CD4-positive, alpha-beta T cell treated with Interleukin-17A for 4 hours (primary cell): ENCODE measurements around the gene MGLL.

ENCODE experiments used
- DNase-seq: peaks from one replicate; pipeline ENCODE4 v3.0.0-alpha.2; 2020; ENCODE audit warnings: mixed read lengths

The MGLL gene

DNA sequence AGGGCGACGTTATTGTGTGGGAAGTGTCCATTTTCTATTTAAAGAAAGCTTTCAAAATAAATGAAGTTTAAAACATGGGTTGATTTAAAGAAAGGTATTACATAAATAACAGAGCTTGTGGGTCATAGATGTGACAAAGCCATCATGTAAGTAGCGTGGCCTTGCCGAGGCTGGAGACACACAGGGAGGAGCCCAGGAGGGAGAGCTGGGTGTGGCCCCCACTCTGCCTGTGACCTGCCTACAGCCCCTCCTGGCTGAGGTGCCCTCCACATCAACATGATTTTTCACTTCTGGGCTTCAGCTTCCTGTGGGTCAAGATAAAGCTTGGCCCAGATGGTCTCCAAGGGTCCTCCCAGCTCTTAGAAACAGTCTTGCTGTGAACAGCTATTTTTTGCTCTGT lies 12.5 kb upstream of the MGLL start:
- DNase-seq: no peak

DNA sequence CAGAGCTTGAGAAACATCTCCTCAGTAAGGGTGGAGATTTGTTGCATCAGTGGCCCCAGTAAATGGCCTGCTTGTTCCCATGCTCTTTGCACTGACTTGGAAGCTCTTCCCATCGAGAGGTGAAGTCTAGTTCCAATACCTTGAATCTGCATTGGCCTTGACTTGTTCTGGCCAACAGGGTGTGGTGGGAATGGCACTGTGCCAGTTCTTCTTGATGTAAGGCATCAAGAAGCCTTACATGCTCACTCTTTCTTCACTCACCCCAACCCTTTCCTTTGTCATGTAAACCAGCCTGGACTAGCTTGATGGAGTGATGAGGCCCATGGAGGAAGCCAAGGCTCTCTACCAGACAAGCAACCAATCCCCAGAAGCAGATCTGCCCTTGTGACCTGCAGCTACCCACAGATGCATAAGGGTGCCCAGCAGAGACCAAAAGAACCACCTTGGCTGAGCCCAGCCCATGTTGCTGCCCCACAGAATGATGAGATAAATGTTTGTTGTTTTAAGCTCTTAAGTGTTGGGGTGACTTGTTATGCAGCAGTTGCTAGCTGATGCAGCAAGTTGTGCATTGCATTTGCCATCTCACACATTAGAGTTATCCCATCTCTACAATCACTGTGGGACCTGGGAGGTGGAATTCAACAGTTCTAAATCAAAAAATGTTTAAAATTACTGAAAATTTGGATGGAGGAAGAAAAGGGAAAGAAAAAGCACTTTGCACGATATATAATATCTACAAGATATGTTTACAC lies 11.1 kb upstream of the MGLL start:
- DNase-seq: no peak

DNA sequence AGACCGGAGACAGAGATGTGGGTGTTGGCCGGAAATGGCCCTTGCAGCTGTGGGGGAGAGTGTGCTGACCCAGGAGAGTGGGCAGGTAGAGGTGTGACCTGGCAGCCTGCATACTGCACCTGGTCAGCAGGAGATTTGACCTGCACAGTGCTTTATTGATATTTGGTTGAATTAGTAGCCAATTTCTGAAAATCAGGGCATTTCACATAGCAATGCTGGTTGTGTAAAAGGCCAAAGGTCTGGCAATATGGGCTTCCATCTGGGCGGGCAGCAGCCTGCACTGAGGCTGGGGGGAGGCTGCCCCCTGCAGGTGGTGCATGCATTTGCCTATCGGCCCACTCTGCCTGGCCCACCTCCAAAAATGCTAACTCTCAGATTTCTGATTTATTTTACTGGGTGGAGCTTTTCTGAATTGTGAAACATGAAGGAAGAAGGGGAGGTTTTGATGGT lies 9.4 kb upstream of the MGLL start:
- DNase-seq: peak; percentile 26

DNA sequence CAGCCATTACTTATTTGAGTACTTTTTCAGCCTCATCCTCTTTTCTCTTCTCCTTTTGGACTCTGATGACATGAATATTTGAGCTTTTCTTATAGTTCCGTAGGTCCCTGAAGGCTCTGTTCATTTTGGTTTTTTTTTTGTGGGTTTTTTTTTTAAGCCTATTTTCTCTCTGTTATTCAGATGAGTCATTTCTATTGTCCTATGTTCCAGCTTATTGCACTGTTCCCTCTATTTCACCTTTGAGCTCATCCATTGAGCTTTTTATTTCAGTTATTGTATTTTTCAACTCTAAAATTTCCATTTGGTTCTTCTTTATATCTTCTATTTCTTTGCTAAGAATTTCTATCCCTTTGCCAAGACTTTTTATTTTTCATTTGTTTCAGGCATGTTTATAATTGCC lies 7.2 kb upstream of the MGLL start:
- no peak for DNase-seq

DNA sequence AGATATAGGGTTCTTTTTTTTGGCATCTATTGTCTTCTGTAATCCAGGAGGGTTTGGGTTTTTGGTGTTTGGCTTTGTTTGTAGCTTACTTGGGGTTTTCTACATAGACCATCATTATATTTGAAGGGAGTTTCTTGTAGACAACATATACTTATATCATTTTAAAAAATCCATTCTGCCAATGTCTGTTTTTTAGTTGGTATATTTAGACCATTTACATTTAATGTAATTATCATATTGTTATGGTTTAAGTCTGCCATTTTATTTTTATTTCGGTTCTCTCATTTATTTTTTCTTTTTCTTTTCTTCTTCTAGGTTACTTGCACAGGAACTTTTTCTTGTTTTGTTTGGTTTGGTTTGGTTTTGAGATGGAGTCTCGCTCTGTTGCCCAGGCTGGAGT lies 5.5 kb upstream of the MGLL start:
- no peak for DNase-seq

DNA sequence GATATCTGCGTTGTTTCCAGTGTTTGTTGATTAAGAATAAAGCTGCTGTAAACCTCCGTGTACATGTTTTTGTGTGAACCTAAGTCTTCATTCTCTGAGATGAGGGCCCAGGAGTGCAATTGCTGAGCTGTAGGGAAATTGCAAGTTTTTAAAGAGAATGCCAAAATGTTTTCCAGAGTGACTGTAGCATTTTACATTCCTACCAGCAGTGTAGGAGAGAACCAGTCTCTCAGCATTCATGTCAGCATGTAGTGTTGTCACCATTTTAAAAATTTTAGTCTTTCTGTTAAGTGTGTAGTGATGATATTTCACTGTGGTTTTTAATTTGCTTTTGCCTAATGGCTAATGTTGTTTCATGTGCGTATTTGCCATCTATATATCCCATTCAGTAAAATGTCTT lies 3.4 kb upstream of the MGLL start:
- no peak for DNase-seq

DNA sequence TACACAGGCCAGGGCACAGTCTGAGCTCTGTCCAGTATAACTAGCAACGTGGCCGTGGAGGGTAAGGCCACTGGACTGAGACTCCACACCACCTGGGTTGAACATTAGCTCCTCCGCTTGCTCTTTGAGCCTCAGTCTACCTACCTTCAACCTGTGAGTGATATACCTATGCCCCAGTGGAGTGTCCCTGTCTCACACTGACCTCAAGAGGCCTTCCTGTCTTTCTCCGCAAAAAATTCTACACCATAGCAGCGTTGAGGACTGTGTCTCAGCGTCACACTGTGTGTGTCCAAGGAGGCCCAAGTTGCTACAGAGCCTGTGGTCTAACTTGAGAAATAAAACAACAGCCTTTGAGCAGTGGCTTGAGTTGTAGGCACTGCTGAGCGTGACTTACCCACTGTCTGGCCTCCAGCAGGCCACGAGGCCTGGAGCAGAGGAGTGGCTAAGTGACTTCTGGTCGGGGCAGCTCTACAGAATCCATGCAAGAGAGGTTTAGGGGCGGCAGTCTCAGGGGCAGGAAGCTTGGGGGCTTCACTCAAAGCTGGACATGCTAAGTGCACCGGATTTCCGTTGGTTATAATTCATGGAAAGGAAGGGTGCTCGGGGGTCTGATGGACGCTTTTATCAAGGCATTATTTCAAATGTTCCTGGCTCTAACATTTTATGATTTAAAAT lies 2.0 kb upstream of the MGLL start:
- DNase-seq: no peak

DNA sequence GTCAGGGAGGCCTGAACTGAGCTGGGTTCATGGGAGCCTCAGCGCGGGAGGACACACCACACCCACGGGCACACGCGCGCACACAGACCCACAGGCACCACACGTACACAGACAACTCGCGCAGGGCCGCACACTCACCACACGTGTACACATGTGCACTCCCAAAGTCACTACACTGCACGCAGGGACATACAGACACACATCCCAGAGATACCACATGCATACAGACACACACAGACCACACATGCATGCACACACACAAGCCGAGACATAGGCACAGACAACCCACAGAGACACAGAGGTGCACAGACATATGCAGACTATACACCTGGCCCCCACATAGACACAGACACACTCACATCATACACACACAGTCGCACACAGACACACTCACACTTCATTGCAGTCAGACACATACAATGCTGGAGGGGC lies 1.1 kb upstream of the MGLL start:
- no peak for DNase-seq

DNA sequence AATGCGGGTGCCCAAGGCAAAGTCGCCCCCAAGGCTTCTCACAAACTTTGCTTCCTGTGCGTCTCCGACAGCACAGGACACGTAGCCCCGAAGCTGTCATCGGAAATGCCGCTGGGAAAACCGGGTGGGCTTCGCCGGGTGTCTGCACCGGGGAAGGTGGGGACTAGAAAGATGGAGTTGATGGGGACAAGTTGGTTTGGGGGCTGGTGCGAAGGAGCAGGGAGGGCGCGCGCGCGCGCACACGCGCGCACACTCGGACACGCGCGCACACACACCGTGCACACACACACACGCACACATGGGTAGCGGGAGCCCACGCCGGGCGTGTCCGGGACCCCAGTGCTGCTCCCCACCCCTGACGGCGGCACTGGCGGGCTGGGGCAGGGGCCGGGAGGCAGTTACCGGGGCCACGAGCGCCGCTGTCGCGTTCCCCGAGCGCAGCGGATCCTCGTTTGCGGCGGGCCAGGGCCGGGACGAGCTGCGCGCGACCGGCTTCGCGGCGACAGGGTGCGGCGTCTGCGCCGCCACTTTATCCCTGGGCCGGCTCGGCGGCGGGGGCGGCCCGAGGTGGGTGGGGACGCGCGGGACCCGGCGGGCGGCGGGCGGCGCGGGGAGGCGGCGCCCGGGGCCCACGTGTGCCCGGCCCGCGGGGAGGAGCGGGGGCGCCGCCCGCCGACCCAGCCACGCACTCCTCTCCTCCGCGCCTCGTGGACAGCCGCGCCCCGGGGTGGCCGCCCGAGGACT lies 539 bp upstream of the MGLL start:
- DNase-seq: peak; percentile 9

DNA sequence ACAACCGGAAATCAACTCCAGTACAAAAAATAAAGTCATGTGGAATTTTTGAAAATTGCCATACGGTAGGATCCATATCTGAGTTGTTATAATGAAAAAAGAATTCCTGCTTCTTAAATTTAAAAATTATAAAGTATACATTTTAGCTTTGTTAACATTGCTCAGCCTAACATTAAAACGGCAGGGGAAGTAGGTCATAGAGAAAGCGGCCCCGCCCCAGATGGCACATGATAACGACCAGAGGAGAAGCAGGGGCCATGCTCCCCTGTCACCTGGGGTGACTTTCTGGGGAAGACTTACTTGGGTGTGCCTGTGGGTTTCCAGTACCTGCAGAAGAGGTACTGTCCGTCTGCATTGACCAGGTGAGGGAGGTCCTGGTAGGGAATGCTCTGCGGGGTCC lies 921 bp downstream of the MGLL start:
- no peak for DNase-seq

DNA sequence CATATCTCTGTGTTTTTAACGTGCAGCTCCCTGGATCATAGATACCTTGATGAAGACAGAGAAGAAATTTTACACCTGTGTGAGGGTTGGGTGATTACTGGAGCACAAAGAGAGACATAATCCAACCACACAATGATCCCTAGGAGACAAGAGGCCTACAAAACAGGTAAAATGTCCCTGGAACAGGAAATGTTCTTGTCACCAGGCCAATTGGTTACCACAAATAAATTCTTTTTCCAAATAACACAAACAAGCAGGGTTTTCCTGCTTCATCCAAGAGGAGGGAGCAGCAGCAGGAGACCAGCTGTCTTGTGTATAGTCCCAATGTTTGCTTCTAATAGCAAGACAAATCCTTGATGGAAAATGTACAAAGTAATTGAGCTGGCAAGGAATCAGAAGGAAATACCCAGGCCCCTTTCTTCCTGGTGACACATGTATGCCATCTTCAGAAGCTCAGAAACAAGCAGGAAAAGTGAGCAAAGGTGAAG lies 1.4 kb downstream of the MGLL start:
- DNase-seq: no peak

DNA sequence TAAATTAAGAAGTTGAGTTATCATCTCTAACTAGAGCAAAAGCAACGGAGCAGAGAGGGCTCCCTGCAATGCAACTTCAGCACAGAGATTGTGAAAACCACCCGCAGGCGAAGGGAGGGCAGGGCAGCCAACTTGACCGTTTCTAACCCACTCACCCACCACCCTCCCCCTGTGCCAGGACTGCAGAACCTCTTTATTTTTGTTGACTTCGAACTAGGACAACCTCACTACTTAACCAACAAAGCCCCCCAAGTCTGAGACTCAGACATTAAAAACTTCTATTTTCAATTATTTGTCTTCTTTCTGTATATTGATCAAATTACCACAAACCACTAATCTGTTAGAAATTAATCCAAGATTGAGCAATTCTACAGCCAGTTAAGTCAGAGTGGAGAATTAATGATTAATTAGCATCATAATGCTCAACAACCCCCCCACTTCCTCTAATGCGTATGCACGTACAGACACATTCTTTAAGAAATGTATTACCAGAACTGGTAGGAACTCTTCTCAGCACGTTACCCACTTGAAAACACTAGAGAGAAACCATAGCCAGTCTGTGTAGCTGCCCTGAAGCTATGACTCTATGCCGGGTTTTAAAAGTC lies 2.0 kb downstream of the MGLL start:
- no peak for DNase-seq

DNA sequence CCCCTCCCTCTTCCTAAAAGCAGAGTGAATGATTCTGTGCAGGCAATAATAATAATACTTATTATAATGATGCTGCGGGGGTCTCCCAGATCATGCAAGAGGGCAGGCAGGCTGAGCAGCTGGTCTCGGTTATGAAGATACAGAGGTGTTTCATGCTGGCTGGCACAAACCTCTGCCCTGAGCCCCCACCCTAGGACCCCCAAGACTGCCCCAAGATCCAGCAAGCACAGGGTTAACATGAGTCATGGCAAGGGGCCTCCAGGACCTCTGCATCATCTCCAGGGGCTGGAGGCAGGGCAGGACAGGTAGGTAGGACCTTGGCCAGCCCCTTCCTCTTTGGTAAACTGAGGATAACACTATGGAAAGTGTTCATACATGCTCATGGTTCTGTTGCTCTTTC lies 2.7 kb downstream of the MGLL start:
- DNase-seq: no peak

DNA sequence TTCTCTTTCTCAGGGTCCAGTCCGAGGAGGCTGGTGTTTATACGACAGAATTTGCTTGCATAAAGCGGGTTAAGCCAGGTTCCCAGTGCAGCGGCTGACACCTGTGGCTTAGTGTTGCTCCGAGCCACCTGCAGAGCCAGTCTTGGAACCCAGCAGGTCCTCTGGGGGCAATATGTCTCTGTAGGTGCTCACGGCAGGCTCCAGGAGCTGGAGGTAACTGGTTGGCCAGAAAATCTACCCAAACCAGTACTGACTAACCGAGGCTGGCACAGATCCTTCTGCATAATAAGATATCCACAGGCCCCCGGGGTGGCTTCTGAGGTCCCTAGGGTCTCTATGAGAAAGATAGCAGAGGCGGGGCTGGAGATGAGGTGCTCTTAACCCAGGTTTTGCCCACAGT lies 3.2 kb downstream of the MGLL start:
- DNase-seq: no peak

DNA sequence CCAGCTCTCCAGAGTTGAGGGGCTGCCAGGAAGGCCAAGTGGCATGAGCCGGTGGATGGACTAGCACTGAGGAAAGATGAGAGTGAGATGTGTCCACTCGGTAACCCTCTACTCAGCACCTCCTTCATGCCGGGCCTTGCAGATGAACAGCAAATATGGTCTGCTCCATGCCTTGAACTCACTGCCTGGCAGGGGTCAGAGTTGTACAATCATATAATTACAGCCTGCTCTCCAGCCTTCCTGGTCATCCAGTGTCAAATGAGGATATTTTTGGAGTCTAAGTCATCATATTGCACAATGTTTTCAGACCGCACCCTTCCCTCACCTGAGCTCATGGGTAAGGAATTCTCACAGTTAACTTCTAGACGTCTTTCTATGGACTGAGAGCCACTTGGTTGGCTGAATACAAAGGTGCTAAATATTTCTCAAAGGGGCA lies 4.9 kb downstream of the MGLL start:
- no peak for DNase-seq

DNA sequence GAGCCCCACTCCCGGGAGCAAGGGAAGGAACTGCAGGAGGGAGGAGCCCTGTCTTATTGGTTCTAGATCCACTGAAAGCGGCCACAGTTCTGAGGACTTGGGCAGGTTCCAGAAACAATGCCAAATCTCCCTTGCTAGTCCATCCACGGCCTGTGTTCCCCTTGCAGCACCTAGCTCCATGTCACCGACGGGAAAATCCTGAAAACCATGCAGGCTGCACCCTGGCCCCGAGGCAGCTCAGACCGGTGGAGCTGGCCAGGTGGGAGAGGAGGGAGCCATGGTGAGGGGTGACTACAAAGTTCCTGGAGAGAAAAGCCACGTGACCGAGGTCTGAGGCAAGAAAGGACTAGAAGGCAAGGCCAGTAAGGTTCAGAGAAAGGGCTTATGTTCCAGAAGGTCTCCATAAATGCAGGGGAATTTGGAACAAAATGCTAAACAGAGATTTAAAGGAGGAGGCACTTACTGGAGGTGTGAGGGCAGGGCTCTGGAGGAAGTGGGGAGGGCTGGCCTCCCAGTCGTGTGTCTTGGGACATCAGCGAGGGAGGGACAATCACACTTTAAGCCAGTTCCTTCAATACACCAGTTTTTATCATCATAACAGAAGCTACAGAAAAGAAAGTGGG lies 5.4 kb downstream of the MGLL start:
- no peak for DNase-seq

DNA sequence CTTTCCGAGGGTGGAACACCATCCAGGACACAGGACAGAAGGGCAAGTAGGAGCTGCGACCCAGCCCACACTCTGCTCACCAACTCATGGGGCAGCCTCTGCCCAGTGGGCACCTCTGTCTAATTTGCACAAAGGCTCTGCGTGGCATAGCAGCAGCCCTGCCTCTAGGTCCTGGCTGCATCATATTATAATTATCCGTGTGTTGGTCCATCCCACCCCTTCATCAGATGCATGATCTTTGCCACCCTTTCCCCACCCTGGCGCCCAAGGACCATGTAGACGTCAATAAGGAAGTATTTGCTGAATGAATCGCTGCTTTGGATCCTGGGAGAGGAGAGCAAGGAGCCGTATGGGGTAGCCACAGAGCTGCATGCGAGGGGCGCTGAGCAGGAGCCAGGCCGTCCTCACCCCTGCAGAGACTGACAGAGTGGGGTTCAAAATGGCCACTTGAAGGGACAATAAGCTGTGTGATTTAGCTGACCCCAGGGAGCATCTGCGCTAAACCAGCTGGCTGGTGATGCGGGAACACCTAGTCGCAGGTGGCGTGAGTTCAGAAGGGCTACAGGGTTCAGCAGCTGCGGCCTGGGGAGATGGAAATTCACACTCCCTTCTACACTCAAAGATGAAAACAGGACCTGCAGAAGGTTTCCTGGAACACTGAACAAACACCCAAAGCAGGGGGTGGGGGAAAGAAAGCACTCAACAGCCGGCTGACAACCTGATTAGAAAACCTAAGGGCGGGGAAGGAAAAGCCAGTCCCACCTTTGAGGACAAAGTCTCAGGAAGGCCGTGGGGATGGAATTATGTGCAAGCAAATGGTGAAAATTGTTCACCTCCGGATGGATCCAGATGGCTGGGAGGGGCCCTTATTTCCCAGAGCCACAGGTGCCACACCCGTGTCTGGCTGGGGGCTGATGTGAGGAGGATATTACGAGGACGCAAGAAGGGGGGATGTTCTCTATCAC lies 6.4 kb downstream of the MGLL start:
- DNase-seq: no peak

DNA sequence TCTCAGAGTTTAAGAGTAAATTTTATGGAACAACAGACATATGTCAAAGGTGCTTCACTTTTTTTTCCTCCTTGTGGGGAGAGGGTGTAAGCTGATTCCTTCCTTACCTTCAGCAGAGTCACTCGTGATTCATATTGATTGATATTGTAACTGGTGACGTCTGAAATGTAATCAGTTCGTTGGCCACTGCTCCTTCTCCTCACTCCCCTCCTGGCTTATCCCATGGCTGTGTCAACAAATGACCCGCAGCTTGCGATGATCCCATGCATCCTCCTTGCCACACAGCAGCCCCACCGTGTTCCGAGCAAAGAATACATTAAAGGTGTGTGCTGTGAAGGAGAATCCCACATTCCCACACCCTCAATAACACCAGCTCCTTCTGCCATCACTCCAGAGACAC lies 7.3 kb downstream of the MGLL start:
- no peak for DNase-seq

DNA sequence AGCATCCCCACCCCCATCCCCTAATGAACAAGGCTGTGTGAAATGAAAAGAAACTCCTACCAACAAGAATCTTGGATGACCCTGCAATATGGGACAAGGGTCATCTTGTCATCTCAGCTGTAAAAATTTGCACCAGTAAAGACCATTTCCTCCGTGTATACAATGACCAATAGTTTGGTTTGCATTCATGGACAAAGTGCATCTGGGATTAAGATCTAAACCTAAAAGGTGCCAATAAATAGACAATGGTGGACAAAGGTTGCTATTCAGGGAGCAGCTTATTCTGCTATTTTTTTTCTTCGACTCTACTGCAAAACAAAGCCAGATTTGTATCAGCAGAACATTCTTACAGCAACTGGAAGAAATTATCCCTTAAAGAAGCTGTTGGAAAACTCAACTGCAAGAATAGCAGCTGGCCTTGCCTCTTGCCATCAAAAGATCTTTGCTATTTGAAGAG lies 8.0 kb downstream of the MGLL start:
- DNase-seq: no peak

DNA sequence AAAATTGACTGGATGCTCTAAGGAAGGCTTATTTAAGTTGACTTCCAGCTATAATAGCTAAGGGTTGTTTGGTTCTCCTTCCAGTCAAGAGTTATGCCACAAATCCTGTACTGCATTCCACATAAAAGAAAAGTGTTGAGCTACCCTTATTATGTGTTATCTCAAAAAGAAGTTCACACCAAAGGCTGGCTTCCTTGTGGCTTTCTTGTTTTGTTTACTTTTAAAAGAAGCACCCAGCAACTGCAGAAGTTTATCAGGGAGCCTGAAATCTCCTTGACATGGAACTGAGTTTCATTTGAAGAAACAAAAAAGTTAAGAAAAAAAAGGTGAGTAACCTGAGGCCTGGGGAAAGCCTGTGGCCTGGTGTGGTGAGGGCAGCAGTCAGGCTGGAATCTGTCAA lies 10.2 kb downstream of the MGLL start:
- no peak for DNase-seq

DNA sequence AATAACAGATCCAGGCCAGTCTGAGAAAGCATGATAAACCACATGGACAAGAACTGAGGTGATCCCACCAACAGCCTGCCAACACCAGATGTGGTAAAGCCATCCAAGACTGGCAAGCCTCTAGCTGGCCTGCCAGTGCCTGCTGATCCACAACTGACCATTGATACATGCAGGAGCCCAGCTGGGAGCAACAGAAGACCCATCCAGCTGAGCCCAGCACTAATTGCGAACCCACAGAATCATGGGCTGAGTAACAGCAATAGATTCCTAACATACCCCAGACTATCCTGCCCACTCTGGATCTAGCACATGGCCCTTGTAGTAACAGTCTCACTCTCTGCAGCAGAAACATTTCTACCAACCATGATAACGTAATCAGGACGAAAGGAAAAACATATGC lies 10.6 kb downstream of the MGLL start:
- no peak for DNase-seq

DNA sequence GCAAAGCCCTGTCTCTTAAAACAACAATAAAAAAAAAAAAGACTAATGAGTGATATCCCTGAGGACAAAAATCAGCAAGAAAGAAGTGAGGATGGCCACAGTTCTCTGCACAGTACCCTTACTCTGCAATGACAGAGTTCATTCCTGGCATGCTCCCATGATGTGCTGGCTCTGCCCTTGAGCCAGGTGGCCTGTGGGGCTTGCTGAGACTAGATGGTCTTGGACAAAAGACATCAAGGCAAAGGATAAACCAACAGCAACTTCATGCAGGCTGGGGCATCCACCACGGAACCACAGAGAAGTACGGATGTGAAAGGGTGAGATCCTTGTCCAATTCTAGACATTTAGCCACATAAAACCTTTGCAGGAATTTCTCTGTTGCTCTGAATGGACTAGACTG lies 12.7 kb downstream of the MGLL start:
- DNase-seq: no peak
